Endothelial cell (in vitro differentiated cells): ENCODE results near the gene CCDC190. TPM values are rescaled to one million over a fixed set of nuclear protein-coding genes. Genes with fewer than 3 reads are reported as not detected.

Source experiments
- DNase-seq: peaks from one replicate; pipeline ENCODE4 v3.0.0; 2021; ENCODE audit warnings: low spot score
- H3K27ac Mint-ChIP-seq: one replicate; pipeline ENCODE4 v1.8.0; 2021; ENCODE audit warnings: mixed read lengths, inconsistent platforms; ENCODE audit not compliant: unreplicated experiment
- H3K27me3 Mint-ChIP-seq: one replicate; pipeline ENCODE4 v1.8.0; 2021; ENCODE audit warnings: mild to moderate bottlenecking, moderate library complexity, mixed read lengths, inconsistent platforms; ENCODE audit not compliant: unreplicated experiment
- H3K36me3 Mint-ChIP-seq: one replicate; pipeline ENCODE4 v1.8.0; 2021; ENCODE audit warnings: mild to moderate bottlenecking, low read depth, mixed read lengths, inconsistent platforms; ENCODE audit not compliant: unreplicated experiment
- H3K4me1 Mint-ChIP-seq: one replicate; pipeline ENCODE4 v1.8.0; 2021; ENCODE audit warnings: mild to moderate bottlenecking, mixed read lengths, inconsistent platforms; ENCODE audit not compliant: unreplicated experiment
- H3K4me3 Mint-ChIP-seq: one replicate; pipeline ENCODE4 v1.8.0; 2021; ENCODE audit warnings: mild to moderate bottlenecking, mixed read lengths, inconsistent platforms; ENCODE audit not compliant: unreplicated experiment
- H3K9me3 Mint-ChIP-seq: one replicate; pipeline ENCODE4 v1.8.0; 2021; ENCODE audit warnings: mixed read lengths, inconsistent platforms; ENCODE audit not compliant: unreplicated experiment
- CTCF ChIP-seq: fragments of 200-600 bp; sonication (generic); IDR thresholded peaks from one replicate; pipeline ENCODE4 v1.5.0; 2021; ENCODE audit warnings: antibody characterized with exemption; ENCODE audit not compliant: unreplicated experiment
- total RNA-seq: library from RNA; stranded (reverse); fragmentation: NEBNext Ultra II Directional; extraction: Animal tissue kit (Norgen Biotek cat#: 25700); gene quantifications from one replicate; pipeline ENCODE4 v1.2.1, GENCODE V29; 2021; ENCODE audit not compliant: unreplicated experiment

The CCDC190 gene
- total RNA-seq, 1 donor from 2014 or later, result not detected

- no peak for DNase-seq
- TF ChIP-seq CTCF, result no peak
- Mint-ChIP-seq H3K36me3 (no peaks in the 10 kb centered on the region), H3K27me3 (peaks cover 2% of the 10 kb centered on the region), H3K27ac (no peak overlapping the region), H3K4me1 (peaks cover 4% of the 10 kb centered on the region), H3K9me3 (no peaks in the 10 kb centered on the region), H3K4me3 (no peak overlapping the region)
Observed at GRCh38 chr1:162846256-162847212, 14.4 kb downstream of the CCDC190 start.

- no peak overlapping the region for H3K4me3 Mint-ChIP-seq
- H3K27me3 Mint-ChIP-seq, result peaks cover 2% of the 10 kb centered on the region
- DNase-seq, result no peak
- no peaks in the 10 kb centered on the region for H3K9me3 Mint-ChIP-seq
- no peak for TF ChIP-seq CTCF
- H3K36me3 Mint-ChIP-seq, result no peaks in the 10 kb centered on the region
- no peak overlapping the region for H3K27ac Mint-ChIP-seq
- H3K4me1 Mint-ChIP-seq, result peaks cover 4% of the 10 kb centered on the region
Observed at GRCh38 chr1:162844153-162844552, 16.8 kb downstream of the CCDC190 start.

- no peak for DNase-seq
- H3K4me1 Mint-ChIP-seq, result no peaks in the 10 kb centered on the region
- H3K27me3 Mint-ChIP-seq, result peaks cover 2% of the 10 kb centered on the region
Observed at GRCh38 chr1:162840250-162840839, 20.6 kb downstream of the CCDC190 start.

GRCh38 chr1:162838863-162839262 is 22.1 kb downstream of the CCDC190 start:
- H3K9me3 Mint-ChIP-seq, result no peaks in the 10 kb centered on the region
- H3K27me3 Mint-ChIP-seq, result peaks cover 3% of the 10 kb centered on the region
- DNase-seq, result no peak
- H3K27ac Mint-ChIP-seq, result no peak overlapping the region
- H3K36me3 Mint-ChIP-seq, result peaks cover 4% of the 10 kb centered on the region
- TF ChIP-seq CTCF, result no peak
- peak overlapping the region; percentile 17 for H3K4me3 Mint-ChIP-seq
- no peaks in the 10 kb centered on the region for H3K4me1 Mint-ChIP-seq

More at GRCh38 chr1:162840250-162840839, 20.6 kb downstream of the CCDC190 start:
- TF ChIP-seq CTCF, result no peak
- no peak overlapping the region for H3K27ac Mint-ChIP-seq
- H3K36me3 Mint-ChIP-seq, result peaks cover 4% of the 10 kb centered on the region
- H3K4me3 Mint-ChIP-seq, result no peak overlapping the region
- no peaks in the 10 kb centered on the region for H3K9me3 Mint-ChIP-seq
